Measurements from ENCODE around the gene EDEM3. TPM values are rescaled to one million over a fixed set of nuclear protein-coding genes. Genes with fewer than 3 reads are reported as not detected.

The EDEM3 gene
- total and polyA plus RNA-seq, 2 of the 8 experiments (the other 6 are each of a cell fraction or from before 2014, with no cell fraction given): 1.6 to 14.0 TPM

DNA sequence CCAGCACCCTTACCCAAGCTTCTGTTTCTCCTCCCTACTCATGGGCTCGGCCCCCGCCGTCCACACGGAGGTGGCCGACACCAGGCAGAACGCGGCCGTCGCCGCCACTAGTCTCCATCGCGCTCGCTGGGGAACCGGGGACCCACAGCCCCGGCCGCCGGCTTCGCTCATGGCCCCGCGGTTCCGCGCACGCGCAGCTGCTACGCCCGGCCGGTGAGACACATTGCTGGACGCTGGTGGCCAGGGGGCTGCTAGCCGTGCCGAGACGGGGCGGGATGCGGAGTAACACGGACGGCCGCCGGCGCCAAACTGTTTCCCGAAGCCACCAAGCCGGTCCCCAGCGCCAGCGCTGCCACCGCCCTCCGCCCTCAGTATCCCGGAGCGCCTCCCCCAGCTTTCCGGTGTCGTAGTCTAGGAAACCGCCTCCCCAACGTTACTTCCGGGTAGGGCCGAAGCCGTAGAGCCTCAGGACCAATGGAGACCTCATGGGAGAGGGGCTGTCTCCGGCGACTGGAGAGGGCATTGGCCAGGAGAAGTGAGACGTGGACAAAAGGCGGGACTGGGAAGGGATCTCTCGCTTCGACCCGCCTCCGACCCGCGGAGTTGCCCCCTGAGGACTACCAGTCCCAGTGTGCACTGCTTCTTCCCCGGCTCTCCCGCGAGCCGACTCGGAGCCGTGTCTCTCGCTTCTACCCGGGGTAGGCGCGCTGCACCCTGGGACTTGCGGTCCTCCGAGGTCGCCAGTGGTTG is at the start of gene EDEM3 (continued):
- peak; percentile 57 for TF ChIP-seq NRF1 (IDR thresholded peaks at IDR 0.05; ENCODE audit: low read depth, low read length)
- peak in 1 of 2 experiments; percentile 68; a peak in 1 of 4 replicates for TF ChIP-seq SIN3A (conservative IDR thresholded peaks at IDR 0.05 in 1 of 2, IDR thresholded peaks at IDR 0.05 in 1 of 2; ENCODE audit: low read depth in 1 of 2, low read length in 2 of 2)
- TF ChIP-seq CBX8 (IDR thresholded peaks at IDR 0.05; ENCODE audit: borderline replicate concordance, low read depth, low read length): no peak
- peak; percentile 71 for TF ChIP-seq TAF1 (IDR thresholded peaks at IDR 0.05; ENCODE audit: low read depth, low read length)
- peak; percentile 92 for TF ChIP-seq SP1 (IDR thresholded peaks at IDR 0.05; ENCODE audit: low read depth, low read length)
- no peak for TF ChIP-seq HDAC6 (IDR thresholded peaks at IDR 0.05; ENCODE audit: low read depth, low read length)
- TF ChIP-seq CHD2 (IDR thresholded peaks at IDR 0.05; ENCODE audit: low read length): peak; percentile 89
- no peak for TF ChIP-seq CHD1 (IDR thresholded peaks at IDR 0.05; ENCODE audit: low read depth, low read length)
- no peak for TF ChIP-seq EZH2 (IDR thresholded peaks at IDR 0.05; ENCODE audit: low read depth, low read length, severe bottlenecking)
- TF ChIP-seq GABPA (IDR thresholded peaks at IDR 0.05; ENCODE audit: borderline replicate concordance, insufficient read depth, low read length): peak; percentile 68; the same call in 1 of the 2 replicates
- TF ChIP-seq EGR1 (IDR thresholded peaks at IDR 0.05; ENCODE audit: borderline replicate concordance, low read depth, low read length): peak; percentile 25; the same call in 1 of the 2 replicates
- TF ChIP-seq JUND (IDR thresholded peaks at IDR 0.05; ENCODE audit: low read length): no peak
- TF ChIP-seq, protein P1, sequence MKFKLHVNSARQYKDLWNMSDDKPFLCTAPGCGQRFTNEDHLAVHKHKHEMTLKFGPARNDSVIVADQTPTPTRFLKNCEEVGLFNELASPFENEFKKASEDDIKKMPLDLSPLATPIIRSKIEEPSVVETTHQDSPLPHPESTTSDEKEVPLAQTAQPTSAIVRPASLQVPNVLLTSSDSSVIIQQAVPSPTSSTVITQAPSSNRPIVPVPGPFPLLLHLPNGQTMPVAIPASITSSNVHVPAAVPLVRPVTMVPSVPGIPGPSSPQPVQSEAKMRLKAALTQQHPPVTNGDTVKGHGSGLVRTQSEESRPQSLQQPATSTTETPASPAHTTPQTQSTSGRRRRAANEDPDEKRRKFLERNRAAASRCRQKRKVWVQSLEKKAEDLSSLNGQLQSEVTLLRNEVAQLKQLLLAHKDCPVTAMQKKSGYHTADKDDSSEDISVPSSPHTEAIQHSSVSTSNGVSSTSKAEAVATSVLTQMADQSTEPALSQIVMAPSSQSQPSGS (IDR thresholded peaks at IDR 0.05; ENCODE audit: low read length): no peak
- TF ChIP-seq TBP (IDR thresholded peaks at IDR 0.05; ENCODE audit: low read depth, low read length): peak; percentile 63; the same call in 1 of the 2 replicates
- peak; percentile 63; the same call in 1 of the 2 replicates for TF ChIP-seq BRCA1 (IDR thresholded peaks at IDR 0.05; ENCODE audit: low read depth, low read length)
- peak; percentile 76 for TF ChIP-seq SIX5 (IDR thresholded peaks at IDR 0.05; ENCODE audit: low read depth, low read length)
- peak; percentile 70 for TF ChIP-seq CREB1 (IDR thresholded peaks at IDR 0.05)
- TF ChIP-seq, protein P2, sequence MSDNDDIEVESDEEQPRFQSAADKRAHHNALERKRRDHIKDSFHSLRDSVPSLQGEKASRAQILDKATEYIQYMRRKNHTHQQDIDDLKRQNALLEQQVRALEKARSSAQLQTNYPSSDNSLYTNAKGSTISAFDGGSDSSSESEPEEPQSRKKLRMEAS (IDR thresholded peaks at IDR 0.05): no peak; the same call in 1 of the 2 replicates
- TF ChIP-seq ASH2L (IDR thresholded peaks at IDR 0.05; ENCODE audit: low read length): peak; percentile 89
- peak; percentile 43; the same call in 1 of the 2 replicates for TF ChIP-seq POLR2AphosphoS5 (IDR thresholded peaks at IDR 0.05; ENCODE audit: low read depth, low read length)
- TF ChIP-seq PHF8 (conservative IDR thresholded peaks at IDR 0.05; ENCODE audit: low read depth, low read length): 0 out of 2 replicates have a peak, but pooled peaks have one; percentile 69
- 0 out of 2 replicates have a peak, but pooled peaks have one; percentile 8 for TF ChIP-seq YY1 (IDR thresholded peaks at IDR 0.05; ENCODE audit: low read depth, low read length)
- TF ChIP-seq SP2 (IDR thresholded peaks at IDR 0.05; ENCODE audit: low read length): peak; percentile 56; the same call in 1 of the 2 replicates

Measured in H1 (cell line).